ENCODE measurements around the gene LIN54.

DNA sequence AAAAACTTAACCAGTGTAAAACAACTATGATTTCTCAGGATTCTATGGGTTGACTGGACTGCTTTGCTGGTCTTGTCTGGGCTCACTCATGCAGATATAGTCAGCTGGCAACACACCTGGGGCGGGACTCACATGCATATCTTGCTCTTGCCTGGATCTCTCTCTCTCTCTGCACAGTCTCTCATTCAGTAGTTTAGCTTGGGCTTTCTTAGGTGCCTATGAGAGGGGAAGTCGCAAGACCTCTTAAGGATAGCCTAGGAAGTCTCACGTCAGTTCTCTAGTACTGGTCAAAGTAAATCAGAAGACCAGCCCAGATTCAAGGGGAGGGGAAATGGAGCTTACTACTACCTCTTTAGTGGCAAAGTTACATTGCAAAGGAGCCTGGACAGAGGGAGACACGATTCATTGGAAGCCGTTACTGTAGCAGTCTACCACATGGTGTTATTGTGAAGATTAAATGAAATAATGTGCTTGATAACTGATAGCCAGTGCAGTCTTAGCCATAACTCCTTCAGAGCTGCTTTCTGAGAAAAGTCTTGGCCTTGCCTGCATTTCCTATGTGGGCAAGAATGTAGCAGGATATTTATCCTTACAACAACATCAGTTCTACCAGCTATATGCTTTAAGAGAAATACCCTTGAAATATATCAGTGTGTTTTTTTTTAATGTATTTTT lies 26.5 kb upstream of the LIN54 start:
- TF ChIP-seq, protein P1, sequence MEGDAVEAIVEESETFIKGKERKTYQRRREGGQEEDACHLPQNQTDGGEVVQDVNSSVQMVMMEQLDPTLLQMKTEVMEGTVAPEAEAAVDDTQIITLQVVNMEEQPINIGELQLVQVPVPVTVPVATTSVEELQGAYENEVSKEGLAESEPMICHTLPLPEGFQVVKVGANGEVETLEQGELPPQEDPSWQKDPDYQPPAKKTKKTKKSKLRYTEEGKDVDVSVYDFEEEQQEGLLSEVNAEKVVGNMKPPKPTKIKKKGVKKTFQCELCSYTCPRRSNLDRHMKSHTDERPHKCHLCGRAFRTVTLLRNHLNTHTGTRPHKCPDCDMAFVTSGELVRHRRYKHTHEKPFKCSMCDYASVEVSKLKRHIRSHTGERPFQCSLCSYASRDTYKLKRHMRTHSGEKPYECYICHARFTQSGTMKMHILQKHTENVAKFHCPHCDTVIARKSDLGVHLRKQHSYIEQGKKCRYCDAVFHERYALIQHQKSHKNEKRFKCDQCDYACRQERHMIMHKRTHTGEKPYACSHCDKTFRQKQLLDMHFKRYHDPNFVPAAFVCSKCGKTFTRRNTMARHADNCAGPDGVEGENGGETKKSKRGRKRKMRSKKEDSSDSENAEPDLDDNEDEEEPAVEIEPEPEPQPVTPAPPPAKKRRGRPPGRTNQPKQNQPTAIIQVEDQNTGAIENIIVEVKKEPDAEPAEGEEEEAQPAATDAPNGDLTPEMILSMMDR (IDR thresholded peaks at IDR 0.05) = no peak
- no peak for TF ChIP-seq POLR2A (IDR thresholded peaks at IDR 0.05)

Data from stomach (tissue), 4 donors.